ENCODE data around the gene ERBB4.

Gene ERBB4

GRCh38 chr2:212526059-212526458, 12.5 kb downstream of the ERBB4 start:
- TF ChIP-seq EZH2 (optimal IDR thresholded peaks at IDR 0.05; ENCODE audit: low read depth, low read length) (no peak), CTCF (IDR thresholded peaks at IDR 0.05; ENCODE audit: low read length) (no peak), EZH2phosphoT487 (IDR thresholded peaks at IDR 0.05; ENCODE audit: low read length) (no peak)
- Histone ChIP-seq H3K79me2 (ENCODE audit: low read length) (no peaks in the 10 kb centered on the region), H2AFZ (ENCODE audit: low read length) (no peak overlapping the region)

GRCh38 chr2:212523756-212524155, 14.8 kb downstream of the ERBB4 start:
- TF ChIP-seq EZH2 (optimal IDR thresholded peaks at IDR 0.05; ENCODE audit: low read depth, low read length): no peak
- TF ChIP-seq EZH2phosphoT487 (IDR thresholded peaks at IDR 0.05; ENCODE audit: low read length): no peak
- TF ChIP-seq CTCF (IDR thresholded peaks at IDR 0.05; ENCODE audit: low read length): no peak
- Histone ChIP-seq H3K79me2 (ENCODE audit: low read length) (no peaks in the 10 kb centered on the region), H3K27me3 (replicated peaks; ENCODE audit: insufficient read depth, low read length) (no peaks in the 10 kb centered on the region), H4K20me1 (ENCODE audit: insufficient read depth, low read length) (no peaks in the 10 kb centered on the region), H3K9me3 (replicated peaks; ENCODE audit: insufficient read depth, low read length) (no peaks in the 10 kb centered on the region), H3K36me3 (replicated peaks; ENCODE audit: insufficient read depth, low read length) (no peaks in the 10 kb centered on the region), H3K4me1 (ENCODE audit: low read length) (no peaks in the 10 kb centered on the region), H3K4me3 (ENCODE audit: low read length) (no peak overlapping the region), H3K4me2 (ENCODE audit: low read depth, low read length) (no peak overlapping the region), H2AFZ (ENCODE audit: low read length) (no peak overlapping the region), H3F3A (ENCODE audit: insufficient read depth, low read length) (no peaks in the 10 kb centered on the region), H3K9ac (ENCODE audit: low read length) (no peak overlapping the region), H3K27ac (ENCODE audit: low read length) (no peak overlapping the region), H3K9me2 (replicated peaks; ENCODE audit: insufficient read depth, low read length) (no peaks in the 10 kb centered on the region)
- no peak for DNase-seq

More at GRCh38 chr2:212526059-212526458, 12.5 kb downstream of the ERBB4 start:
- Histone ChIP-seq H4K20me1 (ENCODE audit: insufficient read depth, low read length) (no peaks in the 10 kb centered on the region), H3K9me2 (replicated peaks; ENCODE audit: insufficient read depth, low read length) (no peaks in the 10 kb centered on the region), H3K9ac (ENCODE audit: low read length) (no peak overlapping the region), H3K9me3 (replicated peaks; ENCODE audit: insufficient read depth, low read length) (no peaks in the 10 kb centered on the region), H3K4me1 (ENCODE audit: low read length) (no peaks in the 10 kb centered on the region), H3K36me3 (replicated peaks; ENCODE audit: insufficient read depth, low read length) (no peaks in the 10 kb centered on the region), H3K4me2 (ENCODE audit: low read depth, low read length) (no peak overlapping the region), H3K4me3 (ENCODE audit: low read length) (no peak overlapping the region), H3F3A (ENCODE audit: insufficient read depth, low read length) (no peaks in the 10 kb centered on the region), H3K27me3 (replicated peaks; ENCODE audit: insufficient read depth, low read length) (no peaks in the 10 kb centered on the region), H3K27ac (ENCODE audit: low read length) (no peak overlapping the region)
- no peak for DNase-seq

GRCh38 chr2:212520340-212520739, 18.3 kb downstream of the ERBB4 start:
- H3K27ac ChIP-seq (ENCODE audit: low read length): no peak overlapping the region
- H4K20me1 ChIP-seq (ENCODE audit: insufficient read depth, low read length): no peaks in the 10 kb centered on the region
- H3K9ac ChIP-seq (ENCODE audit: low read length): no peak overlapping the region
- H3K9me2 ChIP-seq (replicated peaks; ENCODE audit: insufficient read depth, low read length): no peaks in the 10 kb centered on the region
- H3K27me3 ChIP-seq (replicated peaks; ENCODE audit: insufficient read depth, low read length): no peaks in the 10 kb centered on the region
- no peaks in the 10 kb centered on the region for H3K79me2 ChIP-seq (ENCODE audit: low read length)
- no peak overlapping the region for H3K4me3 ChIP-seq (ENCODE audit: low read length)
- H3K4me1 ChIP-seq (ENCODE audit: low read length): no peaks in the 10 kb centered on the region
- no peak overlapping the region for H3K4me2 ChIP-seq (ENCODE audit: low read depth, low read length)
- no peaks in the 10 kb centered on the region for H3K36me3 ChIP-seq (replicated peaks; ENCODE audit: insufficient read depth, low read length)
- peak; percentile 39 for TF ChIP-seq CTCF (IDR thresholded peaks at IDR 0.05; ENCODE audit: low read length)
- no peak for TF ChIP-seq EZH2phosphoT487 (IDR thresholded peaks at IDR 0.05; ENCODE audit: low read length)
- no peaks in the 10 kb centered on the region for H3K9me3 ChIP-seq (replicated peaks; ENCODE audit: insufficient read depth, low read length)
- H3F3A ChIP-seq (ENCODE audit: insufficient read depth, low read length): no peaks in the 10 kb centered on the region
- DNase-seq: peak; percentile 19
- H2AFZ ChIP-seq (ENCODE audit: low read length): no peak overlapping the region

Data from MM.1S (cell line).